PC-3 (cell line): Measurements from ENCODE around the gene METTL24. TPM values are rescaled to one million over a fixed set of nuclear protein-coding genes. Genes with fewer than 3 reads are reported as not detected.
"Not testable (repeated sequence)": the region's sequence is repeated elsewhere in the genome, so short reads cannot be mapped to it uniquely, and the experiment has no call there.

Experiments
- ATAC-seq: fragments of 200-7000 bp; cut with Tn5 transposase; 2 replicates; pipeline ENCODE4 v1.9.1; 2020; ENCODE audit warnings: mild to moderate bottlenecking, moderate library complexity
- BruUV-seq: library from RNA; stranded (reverse); fragments of 400-500 nt; replicated peaks from 2 replicates; lab custom pipeline; 2021; lab: Mats Ljungman, UMichigan
- CTCF ChIA-PET: fragments of 300-600 bp; sonication (Branson Sonifier 250); formaldehyde crosslinking; loops from one replicate; lab custom pipeline; 2022; ENCODE audit warnings: antibody characterized with exemption; lab: Charles Lee
- POLR2A ChIA-PET: fragments of 300-600 bp; sonication (Branson Sonifier 250); formaldehyde crosslinking; loops from one replicate; lab custom pipeline; 2022; ENCODE audit warnings: antibody characterized with exemption; ENCODE audit not compliant: unreplicated experiment; lab: Charles Lee
- DNase-seq: peaks from one replicate; pipeline ENCODE4 v3.0.0-alpha.2; 2015
- H2AFZ ChIP-seq: fragments of 300-600 bp; sonication (generic); 2 replicates; pipeline ENCODE4 v1.6.0; 2016; ENCODE audit warnings: antibody characterized with exemption, low read length
- H3F3A ChIP-seq: fragments of 300-600 bp; sonication (generic); one replicate; pipeline ENCODE4 v1.6.0; 2017; ENCODE audit warnings: antibody characterized with exemption, low read length, control low read depth, mild to moderate bottlenecking; ENCODE audit not compliant: unreplicated experiment
- H3K27ac ChIP-seq: fragments of 300-600 bp; sonication (generic); 2 replicates; pipeline ENCODE4 v1.5.1; 2016; ENCODE audit warnings: mild to moderate bottlenecking, low read length
- H3K27me3 ChIP-seq: fragments of 300-600 bp; sonication (generic); 2 replicates; pipeline ENCODE4 v1.6.1; 2016; ENCODE audit warnings: low read length, mixed read lengths
- H3K36me3 ChIP-seq: fragments of 300-600 bp; sonication (generic); 2 replicates; pipeline ENCODE4 v1.6.1; 2016; ENCODE audit warnings: low read depth, mixed run types, low read length, mixed read lengths
- H3K4me1 ChIP-seq: fragments of 300-600 bp; sonication (generic); 2 replicates; pipeline ENCODE4 v1.5.1; 2016; ENCODE audit warnings: low read length; ENCODE audit not compliant: insufficient read depth
- H3K4me2 ChIP-seq: fragments of 300-600 bp; sonication (generic); 2 replicates; pipeline ENCODE4 v1.6.0; 2016; ENCODE audit warnings: low read length
- H3K4me3 ChIP-seq: fragments of 300-600 bp; sonication (generic); 2 replicates; pipeline ENCODE4 v1.5.1; 2016; ENCODE audit warnings: mild to moderate bottlenecking, low read length, mixed read lengths
- H3K79me2 ChIP-seq: fragments of 300-600 bp; sonication (generic); 2 replicates; pipeline ENCODE4 v1.6.1; 2017; ENCODE audit warnings: low read length, mixed read lengths
- H3K9ac ChIP-seq: fragments of 300-600 bp; sonication (generic); 2 replicates; pipeline ENCODE4 v1.6.0; 2016; ENCODE audit warnings: mild to moderate bottlenecking, low read length
- H3K9me2 ChIP-seq: fragments of 300-600 bp; sonication (generic); replicated peaks from 2 replicates; pipeline ENCODE4 v1.6.1; 2016; ENCODE audit warnings: mixed run types, low read length, mixed read lengths
- H3K9me3 ChIP-seq: fragments of 300-600 bp; sonication (generic); 2 replicates; pipeline ENCODE4 v1.6.1; 2016; ENCODE audit warnings: low read length, mixed read lengths
- H4K20me1 ChIP-seq: fragments of 300-600 bp; sonication (generic); 2 replicates; pipeline ENCODE4 v1.6.1; 2016; ENCODE audit warnings: low read length, mixed read lengths
- CTCF ChIP-seq: fragments of 300-600 bp; sonication (generic); conservative IDR thresholded peaks from 2 replicates; pipeline ENCODE4 v1.5.1; 2017; ENCODE audit warnings: antibody characterized with exemption, low read depth, mild to moderate bottlenecking, low read length
- EZH2 ChIP-seq: fragments of 300-600 bp; sonication (generic); IDR thresholded peaks from one replicate; pipeline ENCODE4 v1.6.1; 2017; ENCODE audit warnings: antibody characterized with exemption, mild to moderate bottlenecking, low read length; ENCODE audit not compliant: unreplicated experiment
- EZH2phosphoT487 ChIP-seq: fragments of 300-600 bp; sonication (generic); IDR thresholded peaks from 2 replicates; pipeline ENCODE4 v1.6.1; 2018; ENCODE audit warnings: mild to moderate bottlenecking, antibody characterized with exemption, low read length, borderline replicate concordance
- intact Hi-C: fragments of 100-400 bp; cut with micrococcal nuclease; formaldehyde crosslinking; loops from 2 replicates; pipeline ENCODE4 v1.9.0; 2023
- total RNA-seq: library from RNA; depleted of rRNA; stranded (reverse); fragments of >200 nt; gene quantifications from 2 replicates; pipeline ENCODE4 v1.2.3, GENCODE V29; 2014

Gene METTL24
- total RNA-seq, 1 experiment from 2014 or later, result not detected

GRCh38 chr6:110351986-110352385 is 6.2 kb downstream of the METTL24 start:
- Histone ChIP-seq H3K27ac (no peak overlapping the region), H3K4me1 (no peaks in the 10 kb centered on the region), H3K9ac (no peak overlapping the region), H3K9me2 (no peaks in the 10 kb centered on the region), H3K4me3 (no peak overlapping the region), H3F3A (no peaks in the 10 kb centered on the region), H4K20me1 (no peaks in the 10 kb centered on the region), H3K36me3 (no peaks in the 10 kb centered on the region), H3K79me2 (no peaks in the 10 kb centered on the region), H3K9me3 (no peaks in the 10 kb centered on the region), H2AFZ (no peak overlapping the region), H3K27me3 (0 out of 2 replicates have a peak, but pooled peaks cover 4% of the 10 kb centered on the region), H3K4me2 (no peak overlapping the region)
- CTCF ChIA-PET, result no interaction called here
- DNase-seq, result no peak
- TF ChIP-seq EZH2phosphoT487 (no peak), EZH2 (no peak), CTCF (no peak)
- no peak for ATAC-seq
- intact Hi-C loops, result no loop called here
- POLR2A ChIA-PET, result no interaction called here
- no TSS peak for BruUV-seq

GRCh38 chr6:110351546-110351945 is 6.6 kb downstream of the METTL24 start:
- H3K9me2 ChIP-seq, result no peaks in the 10 kb centered on the region
- no peak for TF ChIP-seq CTCF
- TF ChIP-seq EZH2, result no peak
- TF ChIP-seq EZH2phosphoT487, result no peak
- H3K9ac ChIP-seq, result no peak overlapping the region
- ATAC-seq, result no peak
- no peak for DNase-seq
- H3K79me2 ChIP-seq, result no peaks in the 10 kb centered on the region
- H3F3A ChIP-seq, result no peaks in the 10 kb centered on the region
- H3K27me3 ChIP-seq, result 0 out of 2 replicates have a peak, but pooled peaks cover 4% of the 10 kb centered on the region
- intact Hi-C loops, result no loop called here
- no peaks in the 10 kb centered on the region for H3K4me1 ChIP-seq
- H3K36me3 ChIP-seq, result no peaks in the 10 kb centered on the region
- CTCF ChIA-PET, result no interaction called here
- POLR2A ChIA-PET, result no interaction called here
- H3K4me2 ChIP-seq, result no peak overlapping the region
- H3K4me3 ChIP-seq, result no peak overlapping the region
- no TSS peak for BruUV-seq
- H4K20me1 ChIP-seq, result no peaks in the 10 kb centered on the region
- H3K27ac ChIP-seq, result no peak overlapping the region
- no peaks in the 10 kb centered on the region for H3K9me3 ChIP-seq
- no peak overlapping the region for H2AFZ ChIP-seq

DNA sequence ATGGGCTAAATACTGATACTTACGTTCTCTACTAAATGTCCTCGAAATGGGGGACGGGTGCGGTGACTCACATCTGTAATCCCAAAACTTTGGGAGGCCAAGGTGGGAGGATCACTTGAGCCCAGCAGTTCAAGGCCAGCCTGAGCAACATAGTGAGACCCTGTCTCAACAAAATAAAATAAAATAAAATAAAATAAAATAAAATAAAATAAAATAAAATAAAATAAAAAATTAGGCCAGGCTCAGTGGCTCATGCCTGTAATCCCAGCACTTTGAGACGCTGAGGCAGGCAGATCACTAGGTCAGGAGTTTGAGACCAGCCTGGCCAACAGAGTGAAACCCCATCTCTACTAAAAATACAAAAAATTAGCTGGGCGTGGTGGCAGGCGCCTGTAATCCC is 7.6 kb downstream of the METTL24 start:
- H3K9me2 ChIP-seq, CTCF ChIA-PET, BruUV-seq, H3K79me2 ChIP-seq, DNase-seq, intact Hi-C loops, H3K4me1 ChIP-seq, ATAC-seq, H3K4me3 ChIP-seq, POLR2A ChIA-PET, H3K9ac ChIP-seq, H3K27ac ChIP-seq, H3K9me3 ChIP-seq, H2AFZ ChIP-seq, H3K27me3 ChIP-seq, H4K20me1 ChIP-seq, H3K36me3 ChIP-seq, H3F3A ChIP-seq, H3K4me2 ChIP-seq: not testable (repeated sequence)
